SK-N-SH (cell line): Measurements from ENCODE around the gene SGMS2. TPM values are rescaled to one million over a fixed set of nuclear protein-coding genes. Genes with fewer than 3 reads are reported as not detected.

Source experiments
- CTCF ChIA-PET: fragments of 300-600, 350-600 bp; formaldehyde crosslinking; extraction: SDS; loops from one replicate; lab custom pipeline; 2021; lab: Yijun Ruan, JAX
- POLR2A ChIA-PET: fragments of 350-600 bp; sonication (Branson Sonifier 250); formaldehyde crosslinking; extraction: SDS; loops from one replicate; lab custom pipeline; 2020; ENCODE audit warnings: antibody characterized with exemption, inconsistent platforms; lab: Yijun Ruan, JAX
- DNase-seq: peaks from one replicate; pipeline ENCODE4 v3.0.0; 2012
- H2AFZ ChIP-seq: fragments of 200-600 bp; sonication (generic); 2 replicates; pipeline ENCODE4 v1.8.1; 2016; ENCODE audit warnings: antibody characterized with exemption, mild to moderate bottlenecking, low read depth
- H3F3A ChIP-seq: fragments of 200-600 bp; sonication (generic); replicated peaks from 2 replicates; pipeline ENCODE3; 2016; ENCODE audit warnings: antibody characterized with exemption, mild to moderate bottlenecking; ENCODE audit not compliant: insufficient read depth
- H3K27ac ChIP-seq, 2 experiments: fragments of 200-500 bp in 1 of 2; fragments of 200-600 bp in 1 of 2; sonication (Bioruptor generic) in 1 of 2; sonication (generic), shearing (Covaris generic) in 1 of 2; 2 replicates each; pipeline versions ENCODE4 v1.5.1 to v1.6.1; 2014 to 2016; ENCODE audit warnings: low read depth in 2 of 2, inconsistent platforms in 1 of 2, low read length in 1 of 2, mild to moderate bottlenecking in 1 of 2, mixed read lengths in 1 of 2
- H3K27me3 ChIP-seq: fragments of 200-600 bp; sonication (generic), shearing (Covaris generic); 2 replicates; pipeline ENCODE4 v1.6.1; 2016; ENCODE audit warnings: mixed run types; ENCODE audit not compliant: insufficient read depth
- H3K36me3 ChIP-seq, 2 experiments: fragments of 200-500 bp in 1 of 2; fragments of 200-600 bp in 1 of 2; sonication (Bioruptor generic) in 1 of 2; sonication (generic) in 1 of 2; replicated peaks in 1 of 2; 2 replicates each; pipeline versions ENCODE3 to v1.5.1; 2014 to 2016; ENCODE audit warnings: low read length in 1 of 2, mild to moderate bottlenecking in 1 of 2; ENCODE audit not compliant: insufficient read depth in 2 of 2, control insufficient read depth in 1 of 2
- H3K4me1 ChIP-seq, 2 experiments: fragments of 200-500 bp in 1 of 2; fragments of 200-600 bp in 1 of 2; sonication (Bioruptor generic) in 1 of 2; sonication (generic), shearing (Covaris generic) in 1 of 2; 2 replicates each; pipeline versions ENCODE4 v1.5.1 to v1.6.1; 2014 to 2016; ENCODE audit warnings: low read depth in 1 of 2, low read length in 1 of 2, mixed run types in 1 of 2; ENCODE audit not compliant: insufficient read depth in 2 of 2, control insufficient read depth in 1 of 2
- H3K4me2 ChIP-seq: fragments of 200-600 bp; sonication (generic), shearing (Covaris generic); 2 replicates; pipeline ENCODE4 v1.6.1; 2017; ENCODE audit warnings: mixed run types
- H3K4me3 ChIP-seq, 2 experiments: fragments of 200-500 bp in 1 of 2; fragments of 200-600 bp in 1 of 2; sonication (Bioruptor generic) in 1 of 2; sonication (generic), shearing (Covaris generic) in 1 of 2; 2 replicates each; pipeline versions ENCODE4 v1.5.1 to v1.8.1; 2014 to 2016; ENCODE audit warnings: low read depth in 2 of 2, inconsistent platforms in 1 of 2, low read length in 1 of 2, mild to moderate bottlenecking in 1 of 2, mixed read lengths in 1 of 2, moderate library complexity in 1 of 2
- H3K79me2 ChIP-seq: fragments of 200-600 bp; sonication (generic); 2 replicates; pipeline ENCODE4 v1.8.1; 2017; ENCODE audit warnings: mild to moderate bottlenecking; ENCODE audit not compliant: insufficient read depth
- H3K9ac ChIP-seq: fragments of 200-600 bp; sonication (generic); 2 replicates; pipeline ENCODE4 v1.6.1; 2017; ENCODE audit warnings: mixed run types
- H3K9me2 ChIP-seq: fragments of 200-600 bp; sonication (generic); 2 replicates; pipeline ENCODE4 v1.6.1; 2017; ENCODE audit warnings: mixed run types
- H3K9me3 ChIP-seq: fragments of 200-600 bp; sonication (generic); 2 replicates; pipeline ENCODE4 v1.6.1; 2017; ENCODE audit warnings: mixed run types, mild to moderate bottlenecking, moderate library complexity
- H4K20me1 ChIP-seq: fragments of 200-600 bp; sonication (generic); 2 replicates; pipeline ENCODE4 v1.6.1; 2017; ENCODE audit warnings: mild to moderate bottlenecking, mixed run types; ENCODE audit not compliant: insufficient read depth
- CHD2 ChIP-seq: fragments of 150-350 bp; IDR thresholded peaks from 2 replicates; pipeline ENCODE4 v1.6.1; 2018; ENCODE audit warnings: low read length; ENCODE audit not compliant: partially characterized antibody
- ELF1 ChIP-seq: IDR thresholded peaks from 2 replicates; pipeline ENCODE4 v1.4.0; 2012
- FOXJ3 ChIP-seq: sonication (generic); formaldehyde crosslinking; IDR thresholded peaks from 2 replicates; pipeline ENCODE4 v1.5.1; 2020; ENCODE audit warnings: mild to moderate bottlenecking, missing genetic modification reagents
- GATA2 ChIP-seq: sonication (generic); formaldehyde crosslinking; IDR thresholded peaks from 2 replicates; pipeline ENCODE4 v1.5.0; 2020; ENCODE audit warnings: mild to moderate bottlenecking, missing genetic modification reagents
- JUND ChIP-seq: IDR thresholded peaks from 2 replicates; pipeline ENCODE4 v1.4.0; 2012
- MEF2A ChIP-seq: IDR thresholded peaks from 2 replicates; pipeline ENCODE4 v1.4.0; 2012; ENCODE audit warnings: low read depth, borderline replicate concordance
- NFIC ChIP-seq: IDR thresholded peaks from 2 replicates; pipeline ENCODE4 v1.4.0; 2012; ENCODE audit warnings: borderline replicate concordance
- POLR2AphosphoS5 ChIP-seq: IDR thresholded peaks from 2 replicates; pipeline ENCODE4 v1.6.1; 2012; ENCODE audit warnings: low read depth, low read length
- RAD21 ChIP-seq: IDR thresholded peaks from 2 replicates; pipeline ENCODE4 v1.6.1; 2012; ENCODE audit warnings: mild to moderate bottlenecking, low read length
- RXRA ChIP-seq: IDR thresholded peaks from 2 replicates; pipeline ENCODE4 v1.4.0; 2012; ENCODE audit warnings: low read depth, mild to moderate bottlenecking, borderline replicate concordance
- SMC3 ChIP-seq: IDR thresholded peaks from 2 replicates; pipeline ENCODE4 v1.6.1; 2012; ENCODE audit warnings: low read depth, low read length, improper control_type of control experiment
- TAF1 ChIP-seq: IDR thresholded peaks from 2 replicates; pipeline ENCODE4 v1.6.1; 2012; ENCODE audit warnings: low read depth, mild to moderate bottlenecking, low read length, moderate library complexity, borderline replicate concordance
- USF2 ChIP-seq: fragments of 150-350 bp; IDR thresholded peaks from 2 replicates; pipeline ENCODE4 v1.6.1; 2017; ENCODE audit warnings: antibody characterized with exemption, low read length, low read depth, borderline replicate concordance
- YY1 ChIP-seq: IDR thresholded peaks from 2 replicates; pipeline ENCODE4 v1.4.0; 2012; ENCODE audit warnings: low read depth, mild to moderate bottlenecking
- WGBS: methylation state at CpG from one replicate; pipeline ENCODE4 v1.1.6; 2017; ENCODE audit warnings: low lambda C conversion rate; 5-methylcytosine and 5-hydroxymethylcytosine counted together
- polyA plus RNA-seq, 3 experiments: library from polyadenylated mRNA; depleted of rRNA; stranded (reverse); fragments of >200 nt; gene quantifications; 2 replicates each; pipeline ENCODE4 v1.2.3, GENCODE V29; 2012
- TF ChIP-seq, protein P1 (sequence below): IDR thresholded peaks from 2 replicates; pipeline ENCODE4 v1.4.0; 2012; ENCODE audit warnings: low read depth
- TF ChIP-seq, protein P2 (sequence below): fragments of 200-600 bp; sonication (generic); IDR thresholded peaks from 2 replicates; pipeline ENCODE4 v1.6.1; 2017; ENCODE audit warnings: antibody characterized with exemption, mild to moderate bottlenecking, moderate library complexity
- TF ChIP-seq, protein P3 (sequence below): fragments of 150-350 bp; IDR thresholded peaks from 2 replicates; pipeline ENCODE4 v1.6.1; 2016; ENCODE audit warnings: mild to moderate bottlenecking, low read depth, low read length
- TF ChIP-seq, protein P4 (sequence below): IDR thresholded peaks from 2 replicates; pipeline ENCODE4 v1.4.0; 2012; ENCODE audit warnings: low read depth, borderline replicate concordance

SGMS2 gene
- polyA plus RNA-seq, 1 of the 3 experiments (the other 2 are of a cell fraction) = 0.82 TPM

DNA sequence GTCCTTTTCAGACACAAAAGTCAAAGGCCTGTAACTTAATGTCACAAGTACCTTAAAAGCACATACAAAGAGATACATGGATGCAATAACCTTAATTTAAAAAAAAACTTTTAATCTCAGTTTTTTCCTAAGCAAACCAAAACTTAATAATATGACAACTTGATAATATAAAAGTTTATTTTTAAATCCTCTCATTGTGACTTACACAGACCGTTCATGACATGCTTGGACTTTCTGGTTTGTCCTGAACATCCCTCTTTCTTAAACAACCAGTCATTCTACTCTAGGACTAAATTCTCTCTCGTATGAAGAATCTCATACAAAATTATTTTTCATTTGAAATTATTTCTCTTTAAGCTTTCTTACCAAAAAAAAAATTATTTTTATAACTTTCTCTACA lies 63.5 kb downstream of the SGMS2 start:
- CTCF ChIA-PET = no interaction called here
- Histone ChIP-seq H3K9me3 (peaks cover 17% of the 10 kb centered on the region), H3K36me3 (no peaks in the 10 kb centered on the region), H3K79me2 (no peaks in the 10 kb centered on the region), H3K4me2 (no peak overlapping the region), H3K4me3 (no peak overlapping the region), H3K9me2 (no peaks in the 10 kb centered on the region), H3K4me1 (no peaks in the 10 kb centered on the region), H3F3A (no peaks in the 10 kb centered on the region), H4K20me1 (no peaks in the 10 kb centered on the region), H3K27me3 (no peaks in the 10 kb centered on the region), H2AFZ (no peak overlapping the region), H3K27ac (no peak overlapping the region), H3K9ac (no peak overlapping the region)
- TF ChIP-seq SMC3 (no peak), POLR2AphosphoS5 (no peak), YY1 (no peak), JUND (no peak), GATA2 (no peak), ELF1 (no peak), RXRA (no peak), MEF2A (no peak), RAD21 (no peak), CHD2 (no peak), USF2 (no peak), TAF1 (no peak), NFIC (no peak), FOXJ3 (CRISPR knock-in tag) (no peak)
- TF ChIP-seq, protein P1, sequence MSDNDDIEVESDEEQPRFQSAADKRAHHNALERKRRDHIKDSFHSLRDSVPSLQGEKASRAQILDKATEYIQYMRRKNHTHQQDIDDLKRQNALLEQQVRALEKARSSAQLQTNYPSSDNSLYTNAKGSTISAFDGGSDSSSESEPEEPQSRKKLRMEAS = no peak
- TF ChIP-seq, protein P2, sequence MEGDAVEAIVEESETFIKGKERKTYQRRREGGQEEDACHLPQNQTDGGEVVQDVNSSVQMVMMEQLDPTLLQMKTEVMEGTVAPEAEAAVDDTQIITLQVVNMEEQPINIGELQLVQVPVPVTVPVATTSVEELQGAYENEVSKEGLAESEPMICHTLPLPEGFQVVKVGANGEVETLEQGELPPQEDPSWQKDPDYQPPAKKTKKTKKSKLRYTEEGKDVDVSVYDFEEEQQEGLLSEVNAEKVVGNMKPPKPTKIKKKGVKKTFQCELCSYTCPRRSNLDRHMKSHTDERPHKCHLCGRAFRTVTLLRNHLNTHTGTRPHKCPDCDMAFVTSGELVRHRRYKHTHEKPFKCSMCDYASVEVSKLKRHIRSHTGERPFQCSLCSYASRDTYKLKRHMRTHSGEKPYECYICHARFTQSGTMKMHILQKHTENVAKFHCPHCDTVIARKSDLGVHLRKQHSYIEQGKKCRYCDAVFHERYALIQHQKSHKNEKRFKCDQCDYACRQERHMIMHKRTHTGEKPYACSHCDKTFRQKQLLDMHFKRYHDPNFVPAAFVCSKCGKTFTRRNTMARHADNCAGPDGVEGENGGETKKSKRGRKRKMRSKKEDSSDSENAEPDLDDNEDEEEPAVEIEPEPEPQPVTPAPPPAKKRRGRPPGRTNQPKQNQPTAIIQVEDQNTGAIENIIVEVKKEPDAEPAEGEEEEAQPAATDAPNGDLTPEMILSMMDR = no peak
- TF ChIP-seq, protein P3, sequence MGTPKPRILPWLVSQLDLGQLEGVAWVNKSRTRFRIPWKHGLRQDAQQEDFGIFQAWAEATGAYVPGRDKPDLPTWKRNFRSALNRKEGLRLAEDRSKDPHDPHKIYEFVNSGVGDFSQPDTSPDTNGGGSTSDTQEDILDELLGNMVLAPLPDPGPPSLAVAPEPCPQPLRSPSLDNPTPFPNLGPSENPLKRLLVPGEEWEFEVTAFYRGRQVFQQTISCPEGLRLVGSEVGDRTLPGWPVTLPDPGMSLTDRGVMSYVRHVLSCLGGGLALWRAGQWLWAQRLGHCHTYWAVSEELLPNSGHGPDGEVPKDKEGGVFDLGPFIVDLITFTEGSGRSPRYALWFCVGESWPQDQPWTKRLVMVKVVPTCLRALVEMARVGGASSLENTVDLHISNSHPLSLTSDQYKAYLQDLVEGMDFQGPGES = no peak
- TF ChIP-seq, protein P4, sequence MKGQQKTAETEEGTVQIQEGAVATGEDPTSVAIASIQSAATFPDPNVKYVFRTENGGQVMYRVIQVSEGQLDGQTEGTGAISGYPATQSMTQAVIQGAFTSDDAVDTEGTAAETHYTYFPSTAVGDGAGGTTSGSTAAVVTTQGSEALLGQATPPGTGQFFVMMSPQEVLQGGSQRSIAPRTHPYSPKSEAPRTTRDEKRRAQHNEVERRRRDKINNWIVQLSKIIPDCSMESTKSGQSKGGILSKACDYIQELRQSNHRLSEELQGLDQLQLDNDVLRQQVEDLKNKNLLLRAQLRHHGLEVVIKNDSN = no peak
- DNase-seq = no peak
- POLR2A ChIA-PET = no interaction called here
- 6% methylated on average over 2 of the region's 2 CpGs for WGBS
